H1 (cell line): ENCODE results near the gene ADK. TPM values are rescaled to one million over a fixed set of nuclear protein-coding genes. Genes with fewer than 3 reads are reported as not detected.

Source experiments
- CTCF ChIA-PET: fragments of 300-600 bp; sonication (Branson Sonifier 250); formaldehyde crosslinking; loops from one replicate; lab custom pipeline; 2021; ENCODE audit not compliant: partially characterized antibody; lab: Charles Lee
- POLR2A ChIA-PET: fragments of 300-600 bp; sonication (Branson Sonifier 250); formaldehyde crosslinking; loops from one replicate; lab custom pipeline; 2021; ENCODE audit warnings: inconsistent platforms; ENCODE audit not compliant: partially characterized antibody; lab: Charles Lee
- DNase-seq, 2 experiments: peaks; one replicate each; pipeline versions ENCODE4 v3.0.0 to v3.0.0-alpha.2; 2010 to 2022; ENCODE audit warnings: low spot score in 2 of 2, low read depth in 1 of 2, mixed read lengths in 1 of 2
- FAIRE-seq: peaks from 2 replicates; lab custom pipeline; 2011; peaks lifted over from hg19 to GRCh38; lab: Jason Lieb, UNC
- H2AFZ ChIP-seq: 2 replicates; pipeline ENCODE4 v1.8.1; 2012; ENCODE audit warnings: low read length, inconsistent platforms
- H2AK5ac ChIP-seq: 2 replicates; pipeline ENCODE4 v1.6.1; 2013; ENCODE audit warnings: low read depth, low read length
- H2BK120ac ChIP-seq: replicated peaks from 2 replicates; pipeline ENCODE3; 2013; ENCODE audit warnings: low read depth, low read length, inconsistent platforms
- H2BK12ac ChIP-seq: 2 replicates; pipeline ENCODE4 v1.6.1; 2013; ENCODE audit warnings: low read depth, low read length
- H2BK15ac ChIP-seq: 2 replicates; pipeline ENCODE4 v1.6.1; 2013; ENCODE audit warnings: low read length
- H2BK20ac ChIP-seq: 2 replicates; pipeline ENCODE4 v1.6.1; 2013; ENCODE audit warnings: low read length
- H2BK5ac ChIP-seq: 2 replicates; pipeline ENCODE4 v1.6.1; 2013; ENCODE audit warnings: low read depth, low read length
- H3K14ac ChIP-seq: 2 replicates; pipeline ENCODE4 v1.6.1; 2013; ENCODE audit warnings: inconsistent platforms; ENCODE audit not compliant: insufficient read length
- H3K18ac ChIP-seq: 2 replicates; pipeline ENCODE4 v1.6.1; 2013; ENCODE audit warnings: low read length; ENCODE audit errors: extremely low read depth
- H3K23ac ChIP-seq: 2 replicates; pipeline ENCODE4 v1.6.1; 2013; ENCODE audit warnings: inconsistent platforms; ENCODE audit not compliant: insufficient read length
- H3K23me2 ChIP-seq: 2 replicates; pipeline ENCODE4 v1.6.1; 2013; ENCODE audit warnings: low read depth, low read length
- H3K27ac ChIP-seq: 2 replicates; pipeline ENCODE4 v1.6.1; 2011; ENCODE audit warnings: low read depth, low read length, inconsistent platforms
- H3K27me3 ChIP-seq, 4 experiments: replicated peaks in 1 of 4; 1 replicate in 1 of 4; 2 replicates in 3 of 4; pipeline versions ENCODE4 v1.6.1 to v1.8.1; 2011 to 2013; ENCODE audit warnings: low read length in 3 of 4, mild to moderate bottlenecking in 3 of 4, inconsistent platforms in 2 of 4, mixed read lengths in 2 of 4, moderate library complexity in 1 of 4; ENCODE audit not compliant: control insufficient read depth in 3 of 4, insufficient read depth in 3 of 4; ENCODE audit errors: extremely low read depth in 1 of 4
- H3K36me3 ChIP-seq, 4 experiments: 2 replicates each; pipeline versions ENCODE4 v1.6.1 to v1.8.1; 2011 to 2013; ENCODE audit warnings: mild to moderate bottlenecking in 4 of 4, low read length in 3 of 4, moderate library complexity in 2 of 4, control low read depth in 1 of 4, inconsistent platforms in 1 of 4; ENCODE audit not compliant: insufficient read depth in 4 of 4, control insufficient read depth in 2 of 4
- H3K4ac ChIP-seq: replicated peaks from 2 replicates; pipeline ENCODE3; 2013; ENCODE audit warnings: low read length, low read depth, mixed read lengths, inconsistent platforms; ENCODE audit not compliant: insufficient read length
- H3K4me1 ChIP-seq, 4 experiments: replicated peaks in 1 of 4; 1 replicate in 1 of 4; 2 replicates in 3 of 4; pipeline versions ENCODE4 v1.6.1 to v1.8.1; 2011 to 2013; ENCODE audit warnings: low read length in 3 of 4, inconsistent platforms in 2 of 4, mixed read lengths in 1 of 4; ENCODE audit not compliant: insufficient read depth in 4 of 4, control insufficient read depth in 3 of 4
- H3K4me2 ChIP-seq, 2 experiments: 2 replicates each; pipeline versions ENCODE4 v1.6.1 to v1.8.1; 2011 to 2013; ENCODE audit warnings: low read depth in 2 of 2, low read length in 2 of 2, control low read depth in 1 of 2, inconsistent platforms in 1 of 2, mild to moderate bottlenecking in 1 of 2; ENCODE audit not compliant: insufficient read depth in 1 of 2
- H3K4me3 ChIP-seq, 4 experiments: fragments of 200-600, 300-600 bp in 1 of 4; sonication (generic), shearing (Covaris generic), sonication (Bioruptor Twin) in 1 of 4; 2 replicates each; pipeline versions ENCODE4 v1.5.1 to v1.8.1; 2011 to 2016; ENCODE audit warnings: low read length in 4 of 4, low read depth in 3 of 4, control low read depth in 2 of 4, inconsistent platforms in 2 of 4, mild to moderate bottlenecking in 2 of 4, mixed read lengths in 1 of 4, moderate library complexity in 1 of 4; ENCODE audit not compliant: insufficient read depth in 2 of 4; ENCODE audit errors: extremely low read depth in 1 of 4
- H3K56ac ChIP-seq: replicated peaks from 2 replicates; pipeline ENCODE3; 2013; ENCODE audit warnings: low read depth, mild to moderate bottlenecking, mixed read lengths, low read length, inconsistent platforms; ENCODE audit not compliant: insufficient read length
- H3K79me1 ChIP-seq: 2 replicates; pipeline ENCODE4 v1.6.1; 2013; ENCODE audit warnings: low read depth, low read length, control low read depth
- H3K79me2 ChIP-seq, 2 experiments: 2 replicates each; pipeline versions ENCODE4 v1.6.1 to v1.8.1; 2012 to 2013; ENCODE audit warnings: low read length in 2 of 2, mild to moderate bottlenecking in 2 of 2, inconsistent platforms in 1 of 2; ENCODE audit not compliant: insufficient read depth in 2 of 2, control insufficient read depth in 1 of 2
- H3K9ac ChIP-seq, 4 experiments: replicated peaks in 1 of 4; 1 replicate in 1 of 4; 2 replicates in 3 of 4; pipeline versions ENCODE4 v1.6.1 to v1.8.1; 2011 to 2013; ENCODE audit warnings: low read depth in 3 of 4, low read length in 3 of 4, control low read depth in 2 of 4, mild to moderate bottlenecking in 2 of 4, moderate library complexity in 2 of 4, inconsistent platforms in 1 of 4; ENCODE audit errors: extremely low read depth in 1 of 4
- H3K9me3 ChIP-seq, 2 experiments: 2 replicates each; pipeline versions ENCODE4 v1.6.1 to v1.8.1; 2012 to 2013; ENCODE audit warnings: mild to moderate bottlenecking in 2 of 2, moderate library complexity in 2 of 2, control low read depth in 1 of 2, inconsistent platforms in 1 of 2, low read depth in 1 of 2, low read length in 1 of 2, mixed read lengths in 1 of 2; ENCODE audit not compliant: insufficient read depth in 2 of 2
- H4K20me1 ChIP-seq, 2 experiments: replicated peaks in 1 of 2; 2 replicates each; pipeline versions ENCODE3 to v1.8.1; 2011 to 2013; ENCODE audit warnings: inconsistent platforms in 2 of 2, low read length in 2 of 2, mild to moderate bottlenecking in 1 of 2; ENCODE audit not compliant: insufficient read depth in 2 of 2, control insufficient read depth in 1 of 2
- H4K5ac ChIP-seq: 2 replicates; pipeline ENCODE4 v1.6.1; 2013; ENCODE audit warnings: low read length, low read depth, mixed read lengths, inconsistent platforms; ENCODE audit not compliant: insufficient read length
- H4K8ac ChIP-seq: 2 replicates; pipeline ENCODE4 v1.8.0; 2013; ENCODE audit warnings: mild to moderate bottlenecking, moderate library complexity, low read length, inconsistent platforms; ENCODE audit not compliant: insufficient read depth; ENCODE audit errors: extremely low read depth
- H4K91ac ChIP-seq: replicated peaks from 2 replicates; pipeline ENCODE3; 2013; ENCODE audit warnings: low read length, mixed read lengths, inconsistent platforms; ENCODE audit not compliant: insufficient read length
- ASH2L ChIP-seq: fragments of 200-600, 300-600 bp; sonication (generic); IDR thresholded peaks from one replicate; pipeline ENCODE4 v1.7.1; 2017; ENCODE audit warnings: low read length
- JUN ChIP-seq: IDR thresholded peaks from 2 replicates; pipeline ENCODE4 v1.6.1; 2011; ENCODE audit warnings: low read depth, mild to moderate bottlenecking, improper control_type of control experiment, low read length
- RNF2 ChIP-seq: fragments of 200-900, 300-1000 bp; sonication (generic); IDR thresholded peaks from 2 replicates; pipeline ENCODE4 v1.7.1; 2016; ENCODE audit warnings: borderline replicate concordance, low read depth, mild to moderate bottlenecking, antibody characterized with exemption, low read length; ENCODE audit not compliant: poor library complexity, severe bottlenecking; ENCODE audit errors: missing control alignments
- WGBS, 2 experiments: shearing (Covaris generic) in 1 of 2; methylation state at CpG; one replicate each; pipeline versions ENCODE4 v1.1.6 to v1.1.7; 2013 to 2015; ENCODE audit warnings: low lambda C conversion rate in 2 of 2, mixed read lengths in 2 of 2, inconsistent platforms in 1 of 2, low coverage in 1 of 2, missing lambda C conversion rate in 1 of 2; ENCODE audit not compliant: insufficient replicate concordance in 2 of 2, insufficient coverage in 1 of 2, insufficient read length in 1 of 2; ENCODE audit errors: extremely low coverage in 1 of 2, missing lambda C conversion rate in 1 of 2; 5-methylcytosine and 5-hydroxymethylcytosine counted together
- polyA plus RNA-seq, 7 experiments: library from polyadenylated mRNA; depleted of rRNA in 3 of 7; stranded (reverse) in 5 of 7; unstranded in 2 of 7; fragments of >200 nt in 5 of 7; fragments of 200-250 nt in 2 of 7; gene quantifications; 1 replicate in 5 of 7; 2 replicates in 1 of 7; 4 replicates in 1 of 7; pipeline versions ENCODE4 v1.2.1 to v1.2.3, GENCODE V29; 2011 to 2013; ENCODE audit warnings: missing spikeins in 2 of 7, mixed read lengths in 2 of 7
- total RNA-seq: library from RNA; stranded (reverse); fragmentation: NEBNext Ultra II Directional; extraction: Animal tissue kit (Norgen Biotek cat#: 25700); gene quantifications from 2 replicates; pipeline ENCODE4 v1.2.1, GENCODE V29; 2021
- TF ChIP-seq, protein P1 (sequence below): IDR thresholded peaks from 2 replicates; pipeline ENCODE4 v1.6.1; 2012; ENCODE audit warnings: inconsistent platforms

ADK gene
- total and polyA plus RNA-seq, 2 of the 8 experiments (the other 6 are each of a cell fraction or from before 2014, with no cell fraction given), result 12.3 to 42.4 TPM

DNA sequence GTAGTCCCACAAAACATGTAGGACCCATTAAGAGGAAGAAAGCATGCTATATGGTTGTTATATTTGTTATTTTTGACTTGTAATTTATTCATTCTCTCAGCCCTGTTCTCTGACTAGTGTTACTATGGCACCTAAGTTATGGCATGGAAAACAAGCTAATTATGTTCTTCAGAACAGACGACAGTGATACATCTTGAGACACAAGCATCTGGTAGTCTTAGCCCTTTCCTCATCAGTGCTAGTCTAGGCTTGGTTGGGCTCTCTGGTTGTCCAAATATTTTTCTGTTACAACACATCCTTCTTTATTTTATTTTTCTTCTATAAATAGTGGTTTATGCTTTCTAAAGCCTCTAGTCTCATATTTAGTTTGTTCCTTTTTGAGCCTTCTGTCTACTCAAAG lies 367.0 kb downstream of the ADK start:
- Histone ChIP-seq H4K91ac (no peak overlapping the region), H3K79me2 (no peaks in the 10 kb centered on the region), H3K27me3 (no peaks in the 10 kb centered on the region), H3K4me2 (no peak overlapping the region), H4K5ac (no peak overlapping the region), H3K56ac (no peak overlapping the region), H2BK12ac (no peak overlapping the region), H3K18ac (no peak overlapping the region), H3K14ac (no peak overlapping the region), H3K27ac (no peak overlapping the region), H2BK15ac (no peak overlapping the region), H3K79me1 (no peaks in the 10 kb centered on the region; the same call in 1 of the 2 replicates), H4K20me1 (no peaks in the 10 kb centered on the region), H2BK20ac (no peak overlapping the region), H3K36me3 (no peaks in the 10 kb centered on the region), H2BK5ac (no peak overlapping the region), H3K9me3 (no peaks in the 10 kb centered on the region), H3K4ac (no peak overlapping the region), H3K23me2 (no peaks in the 10 kb centered on the region), H3K4me1 (peaks cover 0 to 6% (median under 1%) of the 10 kb centered on the region in 4 experiments; a peak in 1 of 7 replicates), H2BK120ac (no peak overlapping the region), H2AFZ (no peak overlapping the region), H3K9ac (no peak overlapping the region), H4K8ac (no peak overlapping the region), H3K23ac (no peak overlapping the region), H2AK5ac (no peak overlapping the region), H3K4me3 (no peak overlapping the region)
- WGBS, 2 experiments, result 94% methylated on average over 1 of the region's 1 CpG; no CpG with 5 or more reads in 1 of the 2 experiments
- POLR2A ChIA-PET, result no interaction called here
- CTCF ChIA-PET, result interaction anchor here (0.5 kb wide), 1 partner anchor 181 kb away, joined by 3 read pairs; no protein-coding TSS in a partner anchor
- no peak for DNase-seq
- FAIRE-seq, result no peak
- TF ChIP-seq, protein P1, sequence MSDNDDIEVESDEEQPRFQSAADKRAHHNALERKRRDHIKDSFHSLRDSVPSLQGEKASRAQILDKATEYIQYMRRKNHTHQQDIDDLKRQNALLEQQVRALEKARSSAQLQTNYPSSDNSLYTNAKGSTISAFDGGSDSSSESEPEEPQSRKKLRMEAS, result no peak
- TF ChIP-seq JUN (no peak), RNF2 (no peak), ASH2L (no peak)
